ENCODE results near the gene PRAMEF2. TPM values are rescaled to one million over a fixed set of nuclear protein-coding genes. Genes with fewer than 3 reads are reported as not detected.

Gene PRAMEF2
- total and polyA plus RNA-seq, 2 of the 8 experiments (the other 6 are each of a cell fraction or from before 2014, with no cell fraction given): not detected

- FAIRE-seq (no peak), DNase-seq (ENCODE audit: low read depth in 1 of 2, low spot score in 2 of 2) (no peak)
- no peak overlapping the region for H4K5ac ChIP-seq (ENCODE audit: insufficient read length, low read depth, low read length)
- no peaks in the 10 kb centered on the region for H3K36me3 ChIP-seq (ENCODE audit: control insufficient read depth in 2 of 4, insufficient read depth in 4 of 4, low read length in 3 of 4)
- no peak overlapping the region for H3K4ac ChIP-seq (replicated peaks; ENCODE audit: insufficient read length, low read depth, low read length)
- no peaks in the 10 kb centered on the region for H3K79me1 ChIP-seq (ENCODE audit: low read depth, low read length)
- H3K4me2 ChIP-seq (ENCODE audit: insufficient read depth in 1 of 2, low read depth in 2 of 2, low read length in 2 of 2): no peak overlapping the region
- no peak overlapping the region for H4K8ac ChIP-seq (ENCODE audit: extremely low read depth, insufficient read depth, low read length)
- H2BK120ac ChIP-seq (replicated peaks; ENCODE audit: low read depth, low read length): no peak overlapping the region
- H3K9ac ChIP-seq (replicated peaks in 1 of 4; ENCODE audit: extremely low read depth in 1 of 4, low read depth in 3 of 4, low read length in 3 of 4): no peak overlapping the region
- no peaks in the 10 kb centered on the region for H3K27me3 ChIP-seq (replicated peaks in 1 of 4; ENCODE audit: control insufficient read depth in 3 of 4, extremely low read depth in 1 of 4, insufficient read depth in 3 of 4, low read length in 3 of 4)
- H3K14ac ChIP-seq (ENCODE audit: insufficient read length): no peak overlapping the region
- H4K20me1 ChIP-seq (replicated peaks in 1 of 2; ENCODE audit: control insufficient read depth in 1 of 2, insufficient read depth in 2 of 2, low read length in 2 of 2): no peaks in the 10 kb centered on the region
- no peaks in the 10 kb centered on the region for H3K79me2 ChIP-seq (ENCODE audit: control insufficient read depth in 1 of 2, insufficient read depth in 2 of 2, low read length in 2 of 2)
- H2BK5ac ChIP-seq (ENCODE audit: low read depth, low read length): no peak overlapping the region
- no peaks in the 10 kb centered on the region for H3K23me2 ChIP-seq (ENCODE audit: low read depth, low read length)
- ChIA-PET POLR2A (ENCODE audit: partially characterized antibody) (no interaction called here), CTCF (ENCODE audit: partially characterized antibody) (no interaction called here)
- H3K27ac ChIP-seq (ENCODE audit: low read depth, low read length): no peak overlapping the region
- H3K23ac ChIP-seq (ENCODE audit: insufficient read length): no peak overlapping the region
- H3K56ac ChIP-seq (replicated peaks; ENCODE audit: insufficient read length, low read depth, low read length): no peak overlapping the region
- no peak overlapping the region for H2BK12ac ChIP-seq (ENCODE audit: low read depth, low read length)
- no peaks in the 10 kb centered on the region for H3K4me1 ChIP-seq (replicated peaks in 1 of 4; ENCODE audit: control insufficient read depth in 3 of 4, insufficient read depth in 4 of 4, low read length in 3 of 4)
- WGBS, 2 experiments (ENCODE audit: extremely low coverage in 1 of 2, insufficient coverage in 1 of 2, insufficient read length in 1 of 2, insufficient replicate concordance in 2 of 2, low coverage in 1 of 2, low lambda C conversion rate in 2 of 2, missing lambda C conversion rate in 1 of 2): 59% methylated on average over 2 of the region's 2 CpGs; no CpG with 5 or more reads in 1 of the 2 experiments
- no peak overlapping the region for H2BK15ac ChIP-seq (ENCODE audit: low read length)
- H3K4me3 ChIP-seq (ENCODE audit: extremely low read depth in 1 of 4, insufficient read depth in 2 of 4, low read depth in 3 of 4, low read length in 4 of 4): no peak overlapping the region
- no peak overlapping the region for H2BK20ac ChIP-seq (ENCODE audit: low read length)
- peaks cover 26 to 57% of the 10 kb centered on the region in 2 experiments for H3K9me3 ChIP-seq (ENCODE audit: insufficient read depth in 2 of 2, low read depth in 1 of 2, low read length in 1 of 2)
- no peak overlapping the region for H3K18ac ChIP-seq (ENCODE audit: extremely low read depth, low read length)
- no peak overlapping the region for H2AFZ ChIP-seq (ENCODE audit: low read length)
- no peak overlapping the region for H4K91ac ChIP-seq (replicated peaks; ENCODE audit: insufficient read length, low read length)
- no peak overlapping the region for H2AK5ac ChIP-seq (ENCODE audit: low read depth, low read length)
- TF ChIP-seq SP1 (IDR thresholded peaks at IDR 0.05; ENCODE audit: low read depth, low read length) (no peak), SAP30 (IDR thresholded peaks at IDR 0.05; ENCODE audit: insufficient read depth, insufficient replicate concordance, low read length) (no peak), RXRA (IDR thresholded peaks at IDR 0.05; ENCODE audit: insufficient read depth, low read depth, low read length) (no peak), RAD21 (IDR thresholded peaks at IDR 0.05 in 1 of 2, conservative IDR thresholded peaks at IDR 0.05 in 1 of 2; ENCODE audit: low read depth in 2 of 2, low read length in 2 of 2) (no peak), SIN3A (conservative IDR thresholded peaks at IDR 0.05 in 1 of 2, IDR thresholded peaks at IDR 0.05 in 1 of 2; ENCODE audit: low read depth in 1 of 2, low read length in 2 of 2) (no peak), RNF2 (IDR thresholded peaks at IDR 0.05; ENCODE audit: borderline replicate concordance, low read depth, low read length, missing control alignments, poor library complexity, severe bottlenecking) (no peak), SP4 (IDR thresholded peaks at IDR 0.05; ENCODE audit: low read length) (no peak), SIRT6 (IDR thresholded peaks at IDR 0.05; ENCODE audit: low read length) (no peak), CHD2 (IDR thresholded peaks at IDR 0.05; ENCODE audit: low read length) (no peak), JUND (IDR thresholded peaks at IDR 0.05; ENCODE audit: low read length) (no peak), USF2 (IDR thresholded peaks at IDR 0.05; ENCODE audit: low read length) (no peak), PHF8 (conservative IDR thresholded peaks at IDR 0.05; ENCODE audit: low read depth, low read length) (no peak), NRF1 (IDR thresholded peaks at IDR 0.05; ENCODE audit: low read depth, low read length) (no peak)
Measured at GRCh38 chr1:12811409-12811784, 45.5 kb upstream of the PRAMEF2 start.

Measured in H1 (cell line).